Activated CD8-positive, alpha-beta T cell treated with anti-CD3 and anti-CD28 coated beads for 36 hours (primary cell): ENCODE data around the gene DNAJC21. TPM values are rescaled to one million over a fixed set of nuclear protein-coding genes. Genes with fewer than 3 reads are reported as not detected.

Experiments
- ATAC-seq: fragments of 200-7000 bp; cut with Tn5 transposase; one replicate; pipeline ENCODE4 v1.10.0; 2021; ENCODE audit warnings: mild to moderate bottlenecking, moderate library complexity
- CTCF ChIA-PET: fragments of 350-600 bp; sonication (Branson Sonifier 250); formaldehyde crosslinking; loops from one replicate; lab custom pipeline; 2021; ENCODE audit warnings: antibody characterized with exemption; lab: Charles Lee
- POLR2A ChIA-PET: fragments of 350-600 bp; sonication (Branson Sonifier 250); formaldehyde crosslinking; loops from one replicate; lab custom pipeline; 2021; ENCODE audit warnings: antibody characterized with exemption; lab: Charles Lee
- DNase-seq: peaks from one replicate; pipeline ENCODE4 v3.0.0-alpha.2; 2020
- H3K27ac Mint-ChIP-seq: one replicate; pipeline ENCODE4 v1.8.0; 2021; ENCODE audit warnings: mild to moderate bottlenecking, mixed read lengths
- H3K27me3 Mint-ChIP-seq: one replicate; pipeline ENCODE4 v1.8.0; 2021; ENCODE audit warnings: mixed read lengths
- H3K36me3 Mint-ChIP-seq: one replicate; pipeline ENCODE4 v1.8.0; 2021; ENCODE audit warnings: low read depth, mixed read lengths
- H3K4me1 Mint-ChIP-seq: one replicate; pipeline ENCODE4 v1.8.0; 2021; ENCODE audit warnings: low read depth, mixed read lengths
- H3K4me3 Mint-ChIP-seq: one replicate; pipeline ENCODE4 v1.8.0; 2021; ENCODE audit warnings: mild to moderate bottlenecking, moderate library complexity, mixed read lengths
- H3K9me3 Mint-ChIP-seq: one replicate; pipeline ENCODE4 v1.8.0; 2021; ENCODE audit warnings: mixed read lengths
- CTCF ChIP-seq: fragments of 200-600 bp; IDR thresholded peaks from one replicate; pipeline ENCODE4 v1.8.0; 2022; ENCODE audit warnings: antibody characterized with exemption, mild to moderate bottlenecking
- intact Hi-C: fragments of 100-400 bp; cut with micrococcal nuclease; formaldehyde crosslinking; loops from one replicate; pipeline ENCODE4 v1.10.0; 2022
- total RNA-seq, 2 experiments: library from RNA; stranded (reverse); gene quantifications; one replicate each; pipeline ENCODE4 v1.2.3, GENCODE V29; 2021

The DNAJC21 gene
- total RNA-seq, 2 experiments from 2014 or later: 48.3 to 51.8 TPM

GRCh38 chr5:34982823-34983222, 53.5 kb downstream of the DNAJC21 start:
- peaks cover 3% of the 10 kb centered on the region for H3K27me3 Mint-ChIP-seq
- intact Hi-C loops: no loop called here
- peaks cover 16% of the 10 kb centered on the region for H3K9me3 Mint-ChIP-seq
- H3K36me3 Mint-ChIP-seq: no peaks in the 10 kb centered on the region
- DNase-seq (no peak), ATAC-seq (no peak)
- no peak for TF ChIP-seq CTCF
- ChIA-PET POLR2A (no interaction called here), CTCF (interaction anchor here (1.3 kb wide), 1 partner anchor 21 kb away, joined by 3 read pairs; no protein-coding TSS in a partner anchor)
- H3K4me3 Mint-ChIP-seq: no peak overlapping the region
- H3K27ac Mint-ChIP-seq: no peak overlapping the region
- H3K4me1 Mint-ChIP-seq: no peaks in the 10 kb centered on the region

GRCh38 chr5:34986965-34987364, 57.6 kb downstream of the DNAJC21 start:
- intact Hi-C loops: no loop called here
- no peak for TF ChIP-seq CTCF
- Mint-ChIP-seq H3K36me3 (no peaks in the 10 kb centered on the region), H3K4me1 (no peaks in the 10 kb centered on the region), H3K27ac (no peak overlapping the region), H3K4me3 (no peak overlapping the region), H3K9me3 (peaks cover 13% of the 10 kb centered on the region), H3K27me3 (peaks cover 13% of the 10 kb centered on the region)
- CTCF ChIA-PET: no interaction called here
- POLR2A ChIA-PET: no interaction called here
- ATAC-seq: no peak
- no peak for DNase-seq

- Mint-ChIP-seq H3K36me3 (no peaks in the 10 kb centered on the region), H3K4me1 (no peaks in the 10 kb centered on the region), H3K9me3 (peaks cover 10% of the 10 kb centered on the region), H3K4me3 (no peak overlapping the region), H3K27me3 (peaks cover 27% of the 10 kb centered on the region), H3K27ac (no peak overlapping the region)
- CTCF ChIA-PET: interaction anchor here (1.1 to 3.6 kb wide), 2 partner anchors 11 to 159 kb away, joined by 3 to 31 read pairs; no protein-coding TSS in a partner anchor
- TF ChIP-seq CTCF: no peak
- ATAC-seq (no peak), DNase-seq (no peak)
- POLR2A ChIA-PET: no interaction called here
- intact Hi-C loops: no loop called here
Measured at GRCh38 chr5:34991486-34992238, 62.3 kb downstream of the DNAJC21 start.

- H3K4me3 Mint-ChIP-seq: no peak overlapping the region
- H3K27ac Mint-ChIP-seq: no peak overlapping the region
- H3K9me3 Mint-ChIP-seq: no peaks in the 10 kb centered on the region
- ChIA-PET CTCF (interaction anchor here (1.0 to 3.6 kb wide), 3 partner anchors 9 to 55 kb away, joined by 3 to 31 read pairs (median 7); no protein-coding TSS in a partner anchor), POLR2A (no interaction called here)
- DNase-seq: no peak
- H3K4me1 Mint-ChIP-seq: no peaks in the 10 kb centered on the region
- no peak for ATAC-seq
- no peaks in the 10 kb centered on the region for H3K36me3 Mint-ChIP-seq
- intact Hi-C loops: no loop called here
- H3K27me3 Mint-ChIP-seq: peaks cover 27% of the 10 kb centered on the region
- no peak for TF ChIP-seq CTCF
Measured at GRCh38 chr5:34993951-34994350, 64.6 kb downstream of the DNAJC21 start.

- peaks cover 20% of the 10 kb centered on the region for H3K27me3 Mint-ChIP-seq
- intact Hi-C loops: loop anchor here (5.0 kb wide), 1 partner anchor 34 kb away; no protein-coding TSS in a partner anchor
- ChIA-PET CTCF (no interaction called here), POLR2A (no interaction called here)
- no peaks in the 10 kb centered on the region for H3K4me1 Mint-ChIP-seq
- H3K9me3 Mint-ChIP-seq: no peaks in the 10 kb centered on the region
- no peak for DNase-seq
- no peak overlapping the region for H3K4me3 Mint-ChIP-seq
- ATAC-seq: no peak
- H3K27ac Mint-ChIP-seq: no peak overlapping the region
- H3K36me3 Mint-ChIP-seq: no peaks in the 10 kb centered on the region
- no peak for TF ChIP-seq CTCF
Measured at GRCh38 chr5:34996261-34996660, 66.9 kb downstream of the DNAJC21 start.
